Caco-2 (cell line): ENCODE measurements around the gene WNT7A. TPM values are rescaled to one million over a fixed set of nuclear protein-coding genes. Genes with fewer than 3 reads are reported as not detected.

Source experiments
- BruUV-seq: library from RNA; stranded (reverse); fragments of 400-500 nt; replicated peaks from 2 replicates; lab custom pipeline; 2021; lab: Mats Ljungman, UMichigan
- CTCF ChIA-PET: fragments of 300-600 bp; sonication (Branson Sonifier 250); formaldehyde crosslinking; loops from one replicate; lab custom pipeline; 2022; ENCODE audit warnings: antibody characterized with exemption; lab: Charles Lee
- POLR2A ChIA-PET: fragments of 300-600 bp; sonication (Branson Sonifier 250); formaldehyde crosslinking; loops from one replicate; lab custom pipeline; 2022; ENCODE audit warnings: antibody characterized with exemption; lab: Charles Lee
- DNase-seq, 2 experiments: peaks; one replicate each; pipeline versions ENCODE4 v3.0.0 to v3.0.0-alpha.2; 2020 to 2022
- H3K27me3 ChIP-seq: replicated peaks from 2 replicates; pipeline ENCODE4 v1.6.0; 2011; ENCODE audit warnings: low read length; ENCODE audit not compliant: control insufficient read depth, insufficient read depth
- H3K36me3 ChIP-seq: 2 replicates; pipeline ENCODE4 v1.5.1; 2011; ENCODE audit warnings: low read length; ENCODE audit not compliant: control insufficient read depth, insufficient read depth
- H3K4me1 ChIP-seq: fragments of 250-450 bp; sonication (Bioruptor Pico); 2 replicates; pipeline ENCODE4 v1.5.1; 2020; ENCODE audit warnings: mild to moderate bottlenecking
- H3K4me3 ChIP-seq: 2 replicates; pipeline ENCODE4 v1.5.1; 2011; ENCODE audit warnings: low read depth, mild to moderate bottlenecking, control low read depth, low read length
- H3K9me3 ChIP-seq: fragments of 250-450 bp; sonication (Bioruptor Pico); 2 replicates; pipeline ENCODE4 v1.5.1; 2020; ENCODE audit warnings: mild to moderate bottlenecking, moderate library complexity
- H3K27ac Mint-ChIP-seq: one replicate; pipeline ENCODE4 v1.8.0; 2022; ENCODE audit warnings: mixed read lengths; ENCODE audit not compliant: unreplicated experiment
- H3K27me3 Mint-ChIP-seq: one replicate; pipeline ENCODE4 v1.8.0; 2022; ENCODE audit warnings: mixed read lengths; ENCODE audit not compliant: insufficient read depth, unreplicated experiment
- H3K36me3 Mint-ChIP-seq: one replicate; pipeline ENCODE4 v1.8.0; 2022; ENCODE audit warnings: mild to moderate bottlenecking, mixed read lengths; ENCODE audit not compliant: insufficient read depth, unreplicated experiment
- H3K4me1 Mint-ChIP-seq: one replicate; pipeline ENCODE4 v1.8.0; 2022; ENCODE audit warnings: low read depth, mixed read lengths; ENCODE audit not compliant: unreplicated experiment
- H3K4me3 Mint-ChIP-seq: one replicate; pipeline ENCODE4 v1.8.0; 2022; ENCODE audit warnings: mild to moderate bottlenecking, moderate library complexity, mixed read lengths; ENCODE audit not compliant: unreplicated experiment
- H3K9me3 Mint-ChIP-seq: one replicate; pipeline ENCODE4 v1.8.0; 2022; ENCODE audit warnings: mixed read lengths; ENCODE audit not compliant: unreplicated experiment
- intact Hi-C: fragments of 100-400 bp; cut with micrococcal nuclease; formaldehyde crosslinking; loops from one replicate; pipeline ENCODE4 v1.10.0; 2022; ENCODE audit not compliant: unreplicated experiment
- total RNA-seq: library from RNA; stranded (reverse); gene quantifications from 2 replicates; pipeline ENCODE4 v1.2.3, GENCODE V29; 2022
- TF ChIP-seq, protein P1 (sequence below), 2 experiments: fragments of 200-600 bp in 1 of 2; IDR thresholded peaks; 1 replicate in 1 of 2; 2 replicates in 1 of 2; pipeline versions ENCODE4 v1.5.1 to v1.8.0; 2011 to 2022; ENCODE audit warnings: antibody characterized with exemption in 1 of 2, control low read depth in 1 of 2, inconsistent platforms in 1 of 2, low read depth in 1 of 2, low read length in 1 of 2, mild to moderate bottlenecking in 1 of 2, moderate library complexity in 1 of 2; ENCODE audit not compliant: insufficient read depth in 1 of 2, severe bottlenecking in 1 of 2, unreplicated experiment in 1 of 2

WNT7A gene
- total RNA-seq, 1 experiment from 2014 or later, result 1.1 TPM

DNA sequence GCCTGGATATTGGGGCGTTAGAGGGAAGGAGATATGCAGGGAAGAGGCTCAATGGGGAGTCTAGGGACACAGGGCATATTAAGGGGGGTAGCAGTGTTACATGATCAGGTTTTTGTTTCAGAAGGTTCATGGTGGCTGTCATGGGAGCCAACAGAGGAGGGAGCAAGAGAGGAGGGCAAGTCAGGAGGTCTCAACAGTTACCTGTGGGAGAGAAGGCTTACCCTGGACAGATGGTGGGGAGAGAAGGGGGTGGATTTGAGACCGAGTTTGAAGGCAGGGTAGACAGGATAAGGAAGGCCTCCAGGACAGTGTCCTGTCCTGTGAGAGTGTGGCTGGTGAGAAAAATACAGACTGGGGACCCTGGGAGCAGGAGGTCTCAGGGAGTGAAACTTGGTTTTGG lies 3.8 kb upstream of the WNT7A start:
- Histone ChIP-seq H3K9me3 (no peaks in the 10 kb centered on the region), H3K27me3 (peaks cover 3% of the 10 kb centered on the region; the same call in 1 of the 2 replicates), H3K4me3 (no peak overlapping the region), H3K4me1 (no peaks in the 10 kb centered on the region; the same call in 1 of the 2 replicates), H3K36me3 (no peaks in the 10 kb centered on the region)
- TF ChIP-seq, protein P1, sequence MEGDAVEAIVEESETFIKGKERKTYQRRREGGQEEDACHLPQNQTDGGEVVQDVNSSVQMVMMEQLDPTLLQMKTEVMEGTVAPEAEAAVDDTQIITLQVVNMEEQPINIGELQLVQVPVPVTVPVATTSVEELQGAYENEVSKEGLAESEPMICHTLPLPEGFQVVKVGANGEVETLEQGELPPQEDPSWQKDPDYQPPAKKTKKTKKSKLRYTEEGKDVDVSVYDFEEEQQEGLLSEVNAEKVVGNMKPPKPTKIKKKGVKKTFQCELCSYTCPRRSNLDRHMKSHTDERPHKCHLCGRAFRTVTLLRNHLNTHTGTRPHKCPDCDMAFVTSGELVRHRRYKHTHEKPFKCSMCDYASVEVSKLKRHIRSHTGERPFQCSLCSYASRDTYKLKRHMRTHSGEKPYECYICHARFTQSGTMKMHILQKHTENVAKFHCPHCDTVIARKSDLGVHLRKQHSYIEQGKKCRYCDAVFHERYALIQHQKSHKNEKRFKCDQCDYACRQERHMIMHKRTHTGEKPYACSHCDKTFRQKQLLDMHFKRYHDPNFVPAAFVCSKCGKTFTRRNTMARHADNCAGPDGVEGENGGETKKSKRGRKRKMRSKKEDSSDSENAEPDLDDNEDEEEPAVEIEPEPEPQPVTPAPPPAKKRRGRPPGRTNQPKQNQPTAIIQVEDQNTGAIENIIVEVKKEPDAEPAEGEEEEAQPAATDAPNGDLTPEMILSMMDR (IDR thresholded peaks at IDR 0.05; ENCODE audit: insufficient read depth in 1 of 2, low read depth in 1 of 2, low read length in 1 of 2, severe bottlenecking in 1 of 2, unreplicated experiment in 1 of 2), result no peak
- no peaks in the 10 kb centered on the region for H3K36me3 Mint-ChIP-seq
- CTCF ChIA-PET, result interaction anchor here (1.2 kb wide), 1 partner anchor 226 kb away, joined by 7 read pairs; no protein-coding TSS in a partner anchor
- intact Hi-C loops, result loop anchor here (10.0 kb wide), 1 partner anchor 379 kb away; no protein-coding TSS in a partner anchor
- no TSS peak for BruUV-seq
- POLR2A ChIA-PET, result no interaction called here
- peaks cover 31% of the 10 kb centered on the region for H3K27me3 Mint-ChIP-seq
- H3K4me1 Mint-ChIP-seq, result no peaks in the 10 kb centered on the region
- no peak overlapping the region for H3K27ac Mint-ChIP-seq
- no peak overlapping the region for H3K4me3 Mint-ChIP-seq
- no peaks in the 10 kb centered on the region for H3K9me3 Mint-ChIP-seq
- DNase-seq, result no peak

GRCh38 chr3:13882876-13883275 lies 3.0 kb upstream of the WNT7A start:
- Histone ChIP-seq H3K4me1 (no peaks in the 10 kb centered on the region; the same call in 1 of the 2 replicates), H3K27me3 (peaks cover 3% of the 10 kb centered on the region; the same call in 1 of the 2 replicates), H3K36me3 (no peaks in the 10 kb centered on the region), H3K9me3 (no peaks in the 10 kb centered on the region), H3K4me3 (no peak overlapping the region)
- DNase-seq, result no peak
- no peaks in the 10 kb centered on the region for H3K4me1 Mint-ChIP-seq
- no peak overlapping the region for H3K4me3 Mint-ChIP-seq
- BruUV-seq, result no TSS peak
- H3K9me3 Mint-ChIP-seq, result no peaks in the 10 kb centered on the region
- ChIA-PET POLR2A (no interaction called here), CTCF (interaction anchor here (1.2 kb wide), 1 partner anchor 225 kb away, joined by 7 read pairs; no protein-coding TSS in a partner anchor)
- intact Hi-C loops, result loop anchor here (10.0 kb wide), 1 partner anchor 378 kb away; no protein-coding TSS in a partner anchor
- no peak overlapping the region for H3K27ac Mint-ChIP-seq
- H3K36me3 Mint-ChIP-seq, result no peaks in the 10 kb centered on the region
- TF ChIP-seq, protein P1 (IDR thresholded peaks at IDR 0.05; ENCODE audit: insufficient read depth in 1 of 2, low read depth in 1 of 2, low read length in 1 of 2, severe bottlenecking in 1 of 2, unreplicated experiment in 1 of 2), result no peak
- H3K27me3 Mint-ChIP-seq, result peaks cover 34% of the 10 kb centered on the region

GRCh38 chr3:13881536-13882410 lies 1.9 kb upstream of the WNT7A start:
- Mint-ChIP-seq H3K9me3 (no peaks in the 10 kb centered on the region), H3K4me1 (no peaks in the 10 kb centered on the region), H3K4me3 (no peak overlapping the region), H3K27ac (no peak overlapping the region), H3K36me3 (no peaks in the 10 kb centered on the region), H3K27me3 (peaks cover 32% of the 10 kb centered on the region)
- no peaks in the 10 kb centered on the region for H3K36me3 ChIP-seq
- no peaks in the 10 kb centered on the region for H3K9me3 ChIP-seq
- no TSS peak for BruUV-seq
- peaks cover 4% of the 10 kb centered on the region for H3K27me3 ChIP-seq
- no peak for DNase-seq
- no peaks in the 10 kb centered on the region; the same call in 1 of the 2 replicates for H3K4me1 ChIP-seq
- H3K4me3 ChIP-seq, result no peak overlapping the region
- ChIA-PET POLR2A (no interaction called here), CTCF (interaction anchor here (0.7 to 1.6 kb wide), 5 partner anchors 10 to 224 kb away, joined by 3 to 9 read pairs (median 3); no protein-coding TSS in a partner anchor)
- TF ChIP-seq, protein P1 (IDR thresholded peaks at IDR 0.05; ENCODE audit: insufficient read depth in 1 of 2, low read depth in 1 of 2, low read length in 1 of 2, severe bottlenecking in 1 of 2, unreplicated experiment in 1 of 2), result no peak
- intact Hi-C loops, result loop anchor here (10.0 kb wide), 1 partner anchor 377 kb away; no protein-coding TSS in a partner anchor
